Sigmoid colon (tissue), 7 donors: ENCODE measurements around the gene ZBTB47. TPM values are rescaled to one million over a fixed set of nuclear protein-coding genes. Genes with fewer than 3 reads are reported as not detected.
A peak's percentile ranks its signal among the peaks of the same experiment; 100 is the strongest.

ENCODE experiments used
- DNase-seq: peaks from one replicate; pipeline ENCODE4 v3.0.0-alpha.2; 2019
- H3K27ac ChIP-seq, 4 donors: fragments of 200-600 bp; sonication (generic); one replicate each; pipeline ENCODE4 v1.5.1; 2016 to 2019; ENCODE audit warnings: mild to moderate bottlenecking in 1 of 4
- H3K27me3 ChIP-seq, 3 donors: fragments of 200-600 bp; sonication (generic); one replicate each; pipeline ENCODE4 v1.5.1; 2019; ENCODE audit warnings: mild to moderate bottlenecking in 1 of 3
- H3K36me3 ChIP-seq, 4 donors: fragments of 200-600 bp; sonication (generic); one replicate each; pipeline ENCODE4 v1.5.1; 2016 to 2019
- H3K4me1 ChIP-seq, 4 donors: fragments of 200-600 bp; sonication (generic); one replicate each; pipeline ENCODE4 v1.5.1; 2017 to 2019
- H3K4me3 ChIP-seq, 4 donors: fragments of 200-600 bp; sonication (generic); one replicate each; pipeline ENCODE4 v1.5.1; 2017 to 2019; ENCODE audit warnings: mild to moderate bottlenecking in 2 of 4, moderate library complexity in 1 of 4
- H3K9me3 ChIP-seq, 4 donors: fragments of 200-600 bp in 3 of 4; sonication (generic) in 3 of 4; one replicate each; pipeline versions ENCODE4 v1.5.1 to v1.6.1; 2013 to 2019
- EP300 ChIP-seq, 4 donors: sonication (generic); formaldehyde crosslinking; IDR thresholded peaks; one replicate each; pipeline ENCODE4 v1.6.1; 2017; ENCODE audit warnings: antibody characterized with exemption in 4 of 4
- POLR2A ChIP-seq, 2 donors: fragments of 450-650 bp; IDR thresholded peaks; one replicate each; pipeline ENCODE4 v1.6.1; 2016; ENCODE audit warnings: antibody characterized with exemption in 2 of 2, mild to moderate bottlenecking in 2 of 2, moderate library complexity in 2 of 2
- POLR2AphosphoS5 ChIP-seq, 4 donors: sonication (generic); formaldehyde crosslinking; IDR thresholded peaks; one replicate each; pipeline ENCODE4 v1.6.1; 2017; ENCODE audit warnings: antibody characterized with exemption in 4 of 4
- WGBS, 2 donors: extraction: QIAGEN DNeasy Blood & Tissue Kit; methylation state at CpG; one replicate each; pipeline ENCODE4 v1.1.7; 2013; 5-methylcytosine and 5-hydroxymethylcytosine counted together
- intact Hi-C: fragments of 100-400 bp; cut with DNase I; formaldehyde crosslinking; loops from one replicate; pipeline ENCODE4 v1.15.1; 2023
- polyA plus RNA-seq, 3 donors: library from polyadenylated mRNA; stranded (reverse); fragments of 200-250 nt; gene quantifications; one replicate each; pipeline ENCODE4 v1.2.3, GENCODE V29; 2013
- total RNA-seq, 4 donors: library from RNA; depleted of rRNA; stranded (reverse); fragments of >200 nt; gene quantifications; one replicate each; pipeline ENCODE4 v1.1.0, GENCODE V29; 2016
- TF ChIP-seq, protein P1 (sequence below), 4 experiments: fragments of 450-650 bp in 3 of 4; fragments of 200-600 bp in 1 of 4; IDR thresholded peaks; one replicate each; pipeline ENCODE4 v1.5.1; 2016 to 2019; ENCODE audit warnings: antibody characterized with exemption in 4 of 4, mild to moderate bottlenecking in 3 of 4, moderate library complexity in 2 of 4
- donor health status: healthy with polysubstance abuse.
- donor health status: Bipolar disorder and iron deficiency.
- donor health status: healthy.

ZBTB47 gene
- total and polyA plus RNA-seq, 7 donors: 6.2 to 74.8 (median 34.9) TPM

- Histone ChIP-seq H3K4me3 (no peak overlapping the region), H3K4me1 (peaks cover 0 to 27% (median 25%) of the 10 kb centered on the region in 4 donors), H3K9me3 (no peaks in the 10 kb centered on the region), H3K27ac (no peak overlapping the region), H3K27me3 (peaks cover 0 to 9% (median 0%) of the 10 kb centered on the region in 3 donors), H3K36me3 (no peaks in the 10 kb centered on the region)
- TF ChIP-seq, protein P1, sequence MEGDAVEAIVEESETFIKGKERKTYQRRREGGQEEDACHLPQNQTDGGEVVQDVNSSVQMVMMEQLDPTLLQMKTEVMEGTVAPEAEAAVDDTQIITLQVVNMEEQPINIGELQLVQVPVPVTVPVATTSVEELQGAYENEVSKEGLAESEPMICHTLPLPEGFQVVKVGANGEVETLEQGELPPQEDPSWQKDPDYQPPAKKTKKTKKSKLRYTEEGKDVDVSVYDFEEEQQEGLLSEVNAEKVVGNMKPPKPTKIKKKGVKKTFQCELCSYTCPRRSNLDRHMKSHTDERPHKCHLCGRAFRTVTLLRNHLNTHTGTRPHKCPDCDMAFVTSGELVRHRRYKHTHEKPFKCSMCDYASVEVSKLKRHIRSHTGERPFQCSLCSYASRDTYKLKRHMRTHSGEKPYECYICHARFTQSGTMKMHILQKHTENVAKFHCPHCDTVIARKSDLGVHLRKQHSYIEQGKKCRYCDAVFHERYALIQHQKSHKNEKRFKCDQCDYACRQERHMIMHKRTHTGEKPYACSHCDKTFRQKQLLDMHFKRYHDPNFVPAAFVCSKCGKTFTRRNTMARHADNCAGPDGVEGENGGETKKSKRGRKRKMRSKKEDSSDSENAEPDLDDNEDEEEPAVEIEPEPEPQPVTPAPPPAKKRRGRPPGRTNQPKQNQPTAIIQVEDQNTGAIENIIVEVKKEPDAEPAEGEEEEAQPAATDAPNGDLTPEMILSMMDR (IDR thresholded peaks at IDR 0.05): no peak
- TF ChIP-seq POLR2A (IDR thresholded peaks at IDR 0.05) (no peak), EP300 (IDR thresholded peaks at IDR 0.05) (no peak), POLR2AphosphoS5 (IDR thresholded peaks at IDR 0.05) (no peak)
- 71 to 86% methylated on average over 22 of the region's 22 CpGs for WGBS, 2 donors
- intact Hi-C loops: no loop called here
- DNase-seq: peak; percentile 40
Observed at GRCh38 chr3:42688487-42689420, 35.3 kb downstream of the ZBTB47 start.

DNA sequence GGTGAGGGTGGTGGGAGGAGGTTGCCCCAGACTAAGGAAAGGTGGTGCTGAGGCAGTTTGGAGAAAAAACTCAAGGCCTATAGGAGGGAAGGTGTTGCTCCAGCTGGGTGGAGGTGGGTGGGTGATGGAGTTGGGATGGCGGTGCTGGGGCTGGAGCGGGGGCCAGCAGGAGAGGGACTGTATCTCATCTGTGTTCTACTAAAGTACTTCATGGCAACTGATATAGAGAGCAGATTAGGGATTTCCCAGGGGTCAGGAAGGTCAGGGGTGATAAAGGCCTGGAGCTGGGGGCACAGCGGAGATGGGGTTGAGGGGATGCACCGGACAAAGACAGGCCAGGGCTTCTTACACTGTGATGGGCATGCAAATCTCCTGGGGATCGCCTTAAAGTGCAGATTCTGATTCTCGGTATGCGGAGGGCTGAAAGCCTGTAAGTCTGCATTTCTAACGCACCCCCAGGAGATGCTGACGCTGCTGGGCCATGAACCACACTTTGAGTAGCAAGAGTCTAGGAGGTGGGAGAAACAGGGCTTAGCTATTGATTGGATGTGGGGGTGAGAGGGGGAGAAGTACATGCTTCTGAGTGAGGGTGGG, 36.0 kb downstream of the ZBTB47 start:
- H3K4me1 ChIP-seq: peaks cover 0 to 19% (median 17%) of the 10 kb centered on the region in 4 donors
- WGBS, 2 donors: 63 to 74% methylated on average over 9 of the region's 9 CpGs
- intact Hi-C loops: no loop called here
- no peaks in the 10 kb centered on the region for H3K36me3 ChIP-seq
- TF ChIP-seq, protein P1 (IDR thresholded peaks at IDR 0.05): no peak
- TF ChIP-seq POLR2AphosphoS5 (IDR thresholded peaks at IDR 0.05) (no peak), EP300 (IDR thresholded peaks at IDR 0.05) (no peak), POLR2A (IDR thresholded peaks at IDR 0.05) (no peak)
- DNase-seq: peak; percentile 40
- H3K27ac ChIP-seq: no peak overlapping the region
- H3K27me3 ChIP-seq: peaks cover 0 to 9% (median 0%) of the 10 kb centered on the region in 3 donors
- H3K4me3 ChIP-seq: no peak overlapping the region
- no peaks in the 10 kb centered on the region for H3K9me3 ChIP-seq

DNA sequence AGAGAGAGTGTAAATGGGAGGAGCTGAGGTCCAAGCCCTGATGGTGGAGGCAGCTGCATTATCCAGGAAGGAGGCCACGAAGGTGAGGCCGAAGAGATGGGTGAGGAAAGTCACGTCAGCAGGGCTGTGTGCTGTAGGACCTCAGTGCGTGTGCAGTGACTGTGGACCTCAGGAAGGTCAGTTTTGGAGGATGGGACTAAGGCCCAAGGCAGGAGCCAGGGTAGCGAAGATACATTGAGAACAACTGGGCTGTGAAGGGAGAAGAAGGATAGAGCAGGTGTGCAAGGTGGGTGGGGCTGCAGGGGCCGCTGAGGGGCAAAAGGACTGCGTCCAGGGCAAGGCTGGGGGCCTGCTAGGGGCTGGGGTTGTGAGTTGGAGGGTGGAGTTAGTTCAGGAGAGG, 36.7 kb downstream of the ZBTB47 start:
- Histone ChIP-seq H3K4me3 (no peak overlapping the region), H3K36me3 (no peaks in the 10 kb centered on the region), H3K4me1 (peaks cover 0 to 13% (median 12%) of the 10 kb centered on the region in 4 donors), H3K27me3 (peaks cover 0 to 9% (median 0%) of the 10 kb centered on the region in 3 donors), H3K9me3 (no peaks in the 10 kb centered on the region), H3K27ac (no peak overlapping the region)
- no peak for TF ChIP-seq POLR2AphosphoS5 (IDR thresholded peaks at IDR 0.05)
- TF ChIP-seq, protein P1 (IDR thresholded peaks at IDR 0.05): no peak
- no peak for TF ChIP-seq EP300 (IDR thresholded peaks at IDR 0.05)
- TF ChIP-seq POLR2A (IDR thresholded peaks at IDR 0.05): no peak
- no peak for DNase-seq
- intact Hi-C loops: no loop called here
- WGBS, 2 donors: 70 to 72% methylated on average over 7 of the region's 7 CpGs

DNA sequence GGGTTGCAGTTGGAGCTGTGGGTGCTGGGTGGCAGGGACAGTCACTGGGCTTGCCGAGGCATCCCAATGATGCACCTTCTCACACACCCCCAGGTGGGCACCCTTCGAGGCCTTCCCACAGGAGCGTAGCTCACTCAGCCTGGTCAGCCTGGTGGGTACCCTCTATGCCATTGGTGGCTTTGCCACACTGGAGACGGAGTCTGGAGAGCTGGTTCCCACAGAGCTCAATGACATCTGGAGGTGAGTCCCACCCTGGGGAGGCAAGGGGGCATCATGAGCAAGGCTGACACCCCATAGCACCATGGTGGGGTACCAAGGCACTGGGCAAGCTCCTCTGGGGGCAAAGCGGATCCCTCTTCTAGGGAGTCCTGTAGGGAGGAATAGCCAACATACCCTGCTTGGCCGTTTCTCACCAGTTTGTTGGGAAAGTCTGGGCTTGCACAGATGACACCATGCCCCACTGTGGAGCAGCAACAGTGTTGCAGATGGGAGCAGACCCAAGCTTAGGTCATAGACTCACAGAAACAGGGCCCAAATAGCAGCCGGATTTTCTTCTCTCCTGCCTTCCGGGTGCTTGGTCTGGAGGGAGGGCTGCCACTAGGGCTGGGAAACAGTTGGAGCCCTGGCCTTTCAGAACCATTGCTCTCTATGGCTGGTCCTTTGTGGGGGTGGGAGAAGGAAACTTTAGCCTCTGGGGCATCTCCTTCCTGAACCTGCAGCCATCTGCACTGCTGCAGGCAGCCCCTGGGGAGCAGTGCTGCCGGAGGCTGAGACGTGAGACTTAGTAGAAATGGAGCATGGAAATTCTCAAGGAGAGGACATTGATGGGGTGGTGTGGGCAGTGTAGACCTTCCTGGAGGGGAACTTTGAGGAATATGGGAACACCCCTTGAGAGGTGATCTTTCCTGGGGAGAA, 37.5 kb downstream of the ZBTB47 start:
- intact Hi-C loops: no loop called here
- peaks cover 0 to 5% (median 4%) of the 10 kb centered on the region in 4 donors for H3K4me1 ChIP-seq
- peaks cover 0 to 6% (median 0%) of the 10 kb centered on the region in 3 donors for H3K27me3 ChIP-seq
- no peaks in the 10 kb centered on the region for H3K9me3 ChIP-seq
- TF ChIP-seq EP300 (IDR thresholded peaks at IDR 0.05) (no peak), POLR2AphosphoS5 (IDR thresholded peaks at IDR 0.05) (no peak), POLR2A (IDR thresholded peaks at IDR 0.05) (no peak)
- TF ChIP-seq, protein P1 (IDR thresholded peaks at IDR 0.05): no peak
- no peaks in the 10 kb centered on the region for H3K36me3 ChIP-seq
- no peak overlapping the region for H3K27ac ChIP-seq
- no peak overlapping the region for H3K4me3 ChIP-seq
- WGBS, 2 donors: 77 to 80% methylated on average over 10 of the region's 10 CpGs
- peak; percentile 59 for DNase-seq
